Measurements from ENCODE around the gene PTPRO. TPM values are rescaled to one million over a fixed set of nuclear protein-coding genes. Genes with fewer than 3 reads are reported as not detected.

The PTPRO gene
- total and polyA plus RNA-seq, 10 of the 15 experiments (the other 5 are each of a cell fraction or from before 2014, with no cell fraction given) = 1.2 to 5.3 (median 3.5) TPM

DNA sequence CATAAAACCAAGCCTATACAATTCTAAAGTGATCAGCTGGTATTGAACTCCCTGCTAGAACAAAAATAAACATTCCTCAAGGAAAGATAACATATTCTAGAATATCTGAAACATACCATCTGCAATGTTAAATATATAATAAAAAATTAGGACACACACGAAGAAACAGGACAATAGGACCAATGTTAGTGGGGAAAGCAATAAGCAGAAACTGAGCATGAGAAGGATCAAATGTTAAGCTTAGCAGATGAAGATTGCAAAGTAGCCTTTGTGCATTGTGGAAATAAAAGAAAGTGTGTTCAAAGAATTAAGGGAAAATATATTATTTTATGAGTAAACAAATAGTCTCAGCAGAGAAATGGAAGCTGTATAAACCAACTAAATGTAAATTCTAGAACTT, 286.1 kb downstream of the PTPRO start:
- ATAC-seq (no peak), FAIRE-seq (no peak), DNase-seq (ENCODE audit: low read depth, low spot score) (no peak)
- in situ Hi-C loops (cut with MboI) (no loop called here), intact Hi-C loops (cut with micrococcal nuclease; ENCODE audit: unreplicated experiment) (no loop called here)
- no peaks in the 10 kb centered on the region for H3K79me2 ChIP-seq (ENCODE audit: control insufficient read depth, insufficient read depth, low read length)
- no peak overlapping the region for H2AFZ ChIP-seq (ENCODE audit: control insufficient read depth, low read depth, low read length)
- no peak overlapping the region for H3K9ac ChIP-seq (ENCODE audit: control insufficient read depth, insufficient read depth, low read length)
- no peaks in the 10 kb centered on the region for H3K36me3 ChIP-seq (ENCODE audit: control insufficient read depth in 2 of 2, insufficient read depth in 2 of 2, low read length in 1 of 2)
- POLR2A ChIA-PET = no interaction called here
- WGBS (ENCODE audit: insufficient coverage, insufficient replicate concordance, low lambda C conversion rate, missing lambda C conversion rate) = 47% methylated on average over 1 of the region's 1 CpG
- no TSS peak for BruUV-seq (replicated peaks)
- no peaks in the 10 kb centered on the region for H3K9me3 ChIP-seq (replicated peaks; ENCODE audit: control insufficient read depth, insufficient read depth, low read length)
- CTCF ChIA-PET = interaction anchor here (1.0 to 2.4 kb wide), 6 partner anchors 10 to 225 kb away, joined by 3 to 7 read pairs (median 4); no protein-coding TSS in a partner anchor
- H3K4me2 ChIP-seq (ENCODE audit: control insufficient read depth, insufficient read depth) = no peak overlapping the region
- H3K27me3 ChIP-seq (replicated peaks in 1 of 2; ENCODE audit: control insufficient read depth in 2 of 2, insufficient read depth in 2 of 2, low read length in 1 of 2) = no peaks in the 10 kb centered on the region
- no peaks in the 10 kb centered on the region for H3K4me1 ChIP-seq (ENCODE audit: control insufficient read depth, insufficient read depth, low read length)
- H3K4me3 ChIP-seq = no peak overlapping the region
- no peak overlapping the region for H3K27ac ChIP-seq (ENCODE audit: control insufficient read depth, insufficient read depth)
- no peaks in the 10 kb centered on the region for H4K20me1 ChIP-seq (ENCODE audit: control insufficient read depth, insufficient read depth)
- SMC1A ChIA-PET (ENCODE audit: uncharacterized antibody, unreplicated experiment) = interaction anchor here (0.7 to 3.7 kb wide), 13 partner anchors 9 to 289 kb away, joined by 3 to 23 read pairs (median 4); no protein-coding TSS in a partner anchor
- RAD21 ChIA-PET (ENCODE audit: unreplicated experiment) = interaction anchor here (1.5 to 2.4 kb wide), 4 partner anchors 18 to 250 kb away, joined by 3 to 11 read pairs (median 8); no protein-coding TSS in a partner anchor
- no peak for TF ChIP-seq YY1 (IDR thresholded peaks at IDR 0.05; ENCODE audit: low read depth, low read length)
- no peak for TF ChIP-seq HDAC6 (IDR thresholded peaks at IDR 0.05; ENCODE audit: unreplicated experiment)
- TF ChIP-seq, protein P1, sequence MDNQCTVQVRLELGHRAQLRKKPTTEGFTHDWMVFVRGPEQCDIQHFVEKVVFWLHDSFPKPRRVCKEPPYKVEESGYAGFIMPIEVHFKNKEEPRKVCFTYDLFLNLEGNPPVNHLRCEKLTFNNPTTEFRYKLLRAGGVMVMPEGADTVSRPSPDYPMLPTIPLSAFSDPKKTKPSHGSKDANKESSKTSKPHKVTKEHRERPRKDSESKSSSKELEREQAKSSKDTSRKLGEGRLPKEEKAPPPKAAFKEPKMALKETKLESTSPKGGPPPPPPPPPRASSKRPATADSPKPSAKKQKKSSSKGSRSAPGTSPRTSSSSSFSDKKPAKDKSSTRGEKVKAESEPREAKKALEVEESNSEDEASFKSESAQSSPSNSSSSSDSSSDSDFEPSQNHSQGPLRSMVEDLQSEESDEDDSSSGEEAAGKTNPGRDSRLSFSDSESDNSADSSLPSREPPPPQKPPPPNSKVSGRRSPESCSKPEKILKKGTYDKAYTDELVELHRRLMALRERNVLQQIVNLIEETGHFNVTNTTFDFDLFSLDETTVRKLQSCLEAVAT (IDR thresholded peaks at IDR 0.05) = no peak
- no peak for TF ChIP-seq IKZF2 (IDR thresholded peaks at IDR 0.05)
- TF ChIP-seq KAT2A (conservative IDR thresholded peaks at IDR 0.05; ENCODE audit: control insufficient read depth, low read depth, low read length) = no peak
- no peak for TF ChIP-seq IKZF1 (conservative IDR thresholded peaks at IDR 0.05)
- TF ChIP-seq BCL11A (IDR thresholded peaks at IDR 0.05; ENCODE audit: low read depth, low read length) = no peak
- TF ChIP-seq, protein P2, sequence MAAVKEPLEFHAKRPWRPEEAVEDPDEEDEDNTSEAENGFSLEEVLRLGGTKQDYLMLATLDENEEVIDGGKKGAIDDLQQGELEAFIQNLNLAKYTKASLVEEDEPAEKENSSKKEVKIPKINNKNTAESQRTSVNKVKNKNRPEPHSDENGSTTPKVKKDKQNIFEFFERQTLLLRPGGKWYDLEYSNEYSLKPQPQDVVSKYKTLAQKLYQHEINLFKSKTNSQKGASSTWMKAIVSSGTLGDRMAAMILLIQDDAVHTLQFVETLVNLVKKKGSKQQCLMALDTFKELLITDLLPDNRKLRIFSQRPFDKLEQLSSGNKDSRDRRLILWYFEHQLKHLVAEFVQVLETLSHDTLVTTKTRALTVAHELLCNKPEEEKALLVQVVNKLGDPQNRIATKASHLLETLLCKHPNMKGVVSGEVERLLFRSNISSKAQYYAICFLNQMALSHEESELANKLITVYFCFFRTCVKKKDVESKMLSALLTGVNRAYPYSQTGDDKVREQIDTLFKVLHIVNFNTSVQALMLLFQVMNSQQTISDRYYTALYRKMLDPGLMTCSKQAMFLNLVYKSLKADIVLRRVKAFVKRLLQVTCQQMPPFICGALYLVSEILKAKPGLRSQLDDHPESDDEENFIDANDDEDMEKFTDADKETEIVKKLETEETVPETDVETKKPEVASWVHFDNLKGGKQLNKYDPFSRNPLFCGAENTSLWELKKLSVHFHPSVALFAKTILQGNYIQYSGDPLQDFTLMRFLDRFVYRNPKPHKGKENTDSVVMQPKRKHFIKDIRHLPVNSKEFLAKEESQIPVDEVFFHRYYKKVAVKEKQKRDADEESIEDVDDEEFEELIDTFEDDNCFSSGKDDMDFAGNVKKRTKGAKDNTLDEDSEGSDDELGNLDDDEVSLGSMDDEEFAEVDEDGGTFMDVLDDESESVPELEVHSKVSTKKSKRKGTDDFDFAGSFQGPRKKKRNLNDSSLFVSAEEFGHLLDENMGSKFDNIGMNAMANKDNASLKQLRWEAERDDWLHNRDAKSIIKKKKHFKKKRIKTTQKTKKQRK (IDR thresholded peaks at IDR 0.05; ENCODE audit: low read depth, low read length) = no peak
- TF ChIP-seq, protein P3, sequence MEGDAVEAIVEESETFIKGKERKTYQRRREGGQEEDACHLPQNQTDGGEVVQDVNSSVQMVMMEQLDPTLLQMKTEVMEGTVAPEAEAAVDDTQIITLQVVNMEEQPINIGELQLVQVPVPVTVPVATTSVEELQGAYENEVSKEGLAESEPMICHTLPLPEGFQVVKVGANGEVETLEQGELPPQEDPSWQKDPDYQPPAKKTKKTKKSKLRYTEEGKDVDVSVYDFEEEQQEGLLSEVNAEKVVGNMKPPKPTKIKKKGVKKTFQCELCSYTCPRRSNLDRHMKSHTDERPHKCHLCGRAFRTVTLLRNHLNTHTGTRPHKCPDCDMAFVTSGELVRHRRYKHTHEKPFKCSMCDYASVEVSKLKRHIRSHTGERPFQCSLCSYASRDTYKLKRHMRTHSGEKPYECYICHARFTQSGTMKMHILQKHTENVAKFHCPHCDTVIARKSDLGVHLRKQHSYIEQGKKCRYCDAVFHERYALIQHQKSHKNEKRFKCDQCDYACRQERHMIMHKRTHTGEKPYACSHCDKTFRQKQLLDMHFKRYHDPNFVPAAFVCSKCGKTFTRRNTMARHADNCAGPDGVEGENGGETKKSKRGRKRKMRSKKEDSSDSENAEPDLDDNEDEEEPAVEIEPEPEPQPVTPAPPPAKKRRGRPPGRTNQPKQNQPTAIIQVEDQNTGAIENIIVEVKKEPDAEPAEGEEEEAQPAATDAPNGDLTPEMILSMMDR (IDR thresholded peaks at IDR 0.05 in 2 of 3, conservative IDR thresholded peaks at IDR 0.05 in 1 of 3; ENCODE audit: control insufficient read depth in 2 of 3, extremely low read depth in 1 of 3, insufficient read depth in 1 of 3, low read depth in 3 of 3, low read length in 3 of 3) = no peak
- no peak for TF ChIP-seq CREB1 (IDR thresholded peaks at IDR 0.05; ENCODE audit: low read depth)
- TF ChIP-seq SRF (IDR thresholded peaks at IDR 0.05; ENCODE audit: low read depth in 2 of 2, low read length in 2 of 2) = no peak
- TF ChIP-seq NR2C1 (IDR thresholded peaks at IDR 0.05) = no peak
- no peak for TF ChIP-seq SMAD5 (IDR thresholded peaks at IDR 0.05; ENCODE audit: low read depth)
- TF ChIP-seq CBX3 (IDR thresholded peaks at IDR 0.05; ENCODE audit: borderline replicate concordance, low read depth) = no peak
- TF ChIP-seq ZZZ3 (IDR thresholded peaks at IDR 0.05; ENCODE audit: control insufficient read depth, insufficient read length, low read depth) = no peak
- no peak for TF ChIP-seq HCFC1 (IDR thresholded peaks at IDR 0.05; ENCODE audit: low read length)
- TF ChIP-seq NR2C2 (IDR thresholded peaks at IDR 0.05; ENCODE audit: borderline replicate concordance, control insufficient read depth, insufficient read length, low read depth) = no peak

Data from GM12878 (cell line).